Measurements from ENCODE around the gene HES2.

DNA sequence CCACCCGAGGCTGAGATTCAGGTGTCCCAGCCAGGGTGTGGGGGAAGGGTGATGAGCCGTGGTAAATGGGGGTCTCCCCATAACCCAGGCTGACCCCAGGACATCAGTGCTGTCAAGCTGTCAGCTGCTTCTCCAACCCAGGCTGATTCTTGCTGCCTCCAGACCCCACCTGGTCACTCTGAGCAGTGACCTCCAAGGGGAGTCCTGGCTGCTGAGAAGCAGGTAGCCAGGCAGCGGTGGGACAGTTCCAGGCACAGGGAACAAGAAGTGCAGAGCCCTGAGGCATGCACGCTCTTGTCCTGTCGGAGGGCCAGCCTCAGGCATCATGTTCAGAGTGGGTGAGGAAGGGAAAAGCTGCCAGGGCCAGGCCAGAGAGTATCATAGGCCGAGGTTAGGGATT, 5.9 kb upstream of the HES2 start:
- TF ChIP-seq GATA2 (IDR thresholded peaks at IDR 0.05; ENCODE audit: low read depth, low read length) = no peak
- no peak for TF ChIP-seq GATA3 (IDR thresholded peaks at IDR 0.05; ENCODE audit: low read depth, low read length)
